ENCODE data around the gene CNKSR3.
A peak's percentile ranks its signal among the peaks of the same experiment; 100 is the strongest.

Gene CNKSR3

DNA sequence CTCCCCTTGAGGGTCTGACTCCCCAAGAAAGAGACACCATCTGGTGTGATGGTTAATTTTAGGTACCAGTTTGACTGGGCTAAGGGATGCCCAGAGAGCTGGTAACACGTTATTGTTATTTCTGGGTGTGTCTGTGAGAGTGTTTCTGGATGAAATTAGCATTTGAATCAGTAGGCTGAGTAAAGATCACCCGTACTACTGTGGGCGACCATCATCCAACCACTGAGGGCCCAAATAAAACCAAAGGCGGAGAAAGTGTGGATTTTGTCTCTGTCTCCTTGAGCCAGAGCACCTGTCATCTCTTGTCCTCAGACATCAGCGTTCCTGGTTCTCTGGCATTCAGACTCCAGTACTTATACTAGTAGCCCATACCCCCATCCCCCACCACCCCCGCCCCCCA lies 7.9 kb upstream of the CNKSR3 start:
- TF ChIP-seq, protein P1, sequence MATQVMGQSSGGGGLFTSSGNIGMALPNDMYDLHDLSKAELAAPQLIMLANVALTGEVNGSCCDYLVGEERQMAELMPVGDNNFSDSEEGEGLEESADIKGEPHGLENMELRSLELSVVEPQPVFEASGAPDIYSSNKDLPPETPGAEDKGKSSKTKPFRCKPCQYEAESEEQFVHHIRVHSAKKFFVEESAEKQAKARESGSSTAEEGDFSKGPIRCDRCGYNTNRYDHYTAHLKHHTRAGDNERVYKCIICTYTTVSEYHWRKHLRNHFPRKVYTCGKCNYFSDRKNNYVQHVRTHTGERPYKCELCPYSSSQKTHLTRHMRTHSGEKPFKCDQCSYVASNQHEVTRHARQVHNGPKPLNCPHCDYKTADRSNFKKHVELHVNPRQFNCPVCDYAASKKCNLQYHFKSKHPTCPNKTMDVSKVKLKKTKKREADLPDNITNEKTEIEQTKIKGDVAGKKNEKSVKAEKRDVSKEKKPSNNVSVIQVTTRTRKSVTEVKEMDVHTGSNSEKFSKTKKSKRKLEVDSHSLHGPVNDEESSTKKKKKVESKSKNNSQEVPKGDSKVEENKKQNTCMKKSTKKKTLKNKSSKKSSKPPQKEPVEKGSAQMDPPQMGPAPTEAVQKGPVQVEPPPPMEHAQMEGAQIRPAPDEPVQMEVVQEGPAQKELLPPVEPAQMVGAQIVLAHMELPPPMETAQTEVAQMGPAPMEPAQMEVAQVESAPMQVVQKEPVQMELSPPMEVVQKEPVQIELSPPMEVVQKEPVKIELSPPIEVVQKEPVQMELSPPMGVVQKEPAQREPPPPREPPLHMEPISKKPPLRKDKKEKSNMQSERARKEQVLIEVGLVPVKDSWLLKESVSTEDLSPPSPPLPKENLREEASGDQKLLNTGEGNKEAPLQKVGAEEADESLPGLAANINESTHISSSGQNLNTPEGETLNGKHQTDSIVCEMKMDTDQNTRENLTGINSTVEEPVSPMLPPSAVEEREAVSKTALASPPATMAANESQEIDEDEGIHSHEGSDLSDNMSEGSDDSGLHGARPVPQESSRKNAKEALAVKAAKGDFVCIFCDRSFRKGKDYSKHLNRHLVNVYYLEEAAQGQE (IDR thresholded peaks at IDR 0.05; ENCODE audit: insufficient read depth in 1 of 2, low read depth in 2 of 2, low read length in 2 of 2): no peak
- TF ChIP-seq SIN3A (IDR thresholded peaks at IDR 0.05; ENCODE audit: borderline replicate concordance, insufficient read depth, low read length): no peak
- no peak for TF ChIP-seq FOXP2 (optimal IDR thresholded peaks at IDR 0.05; ENCODE audit: borderline replicate concordance, extremely low read depth, extremely low read length, insufficient read depth)
- no peak for TF ChIP-seq POLR2AphosphoS5 (IDR thresholded peaks at IDR 0.05; ENCODE audit: low read depth, low read length)
- TF ChIP-seq TAF1 (IDR thresholded peaks at IDR 0.05; ENCODE audit: borderline replicate concordance, insufficient read depth, low read length): no peak

DNA sequence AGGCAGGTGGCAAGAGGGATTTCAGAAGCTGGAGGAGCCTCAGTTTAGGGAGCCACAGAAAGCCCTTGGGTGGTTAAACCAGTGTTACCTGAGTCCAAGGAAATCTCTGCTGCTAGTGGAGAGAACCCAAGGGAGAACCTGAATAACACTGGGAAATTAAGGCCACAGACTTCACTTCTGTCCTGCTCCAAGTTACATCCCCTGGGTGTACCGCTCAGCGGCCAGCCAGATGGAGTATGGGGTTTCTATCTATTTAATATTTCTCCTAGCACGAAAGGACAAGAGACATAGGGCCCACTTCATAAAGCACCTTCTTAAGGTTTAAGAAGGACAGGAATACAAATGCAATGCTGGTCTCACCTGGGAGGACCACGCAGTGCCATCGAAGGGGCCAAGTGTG lies 5.8 kb upstream of the CNKSR3 start:
- no peak for TF ChIP-seq FOXP2 (optimal IDR thresholded peaks at IDR 0.05; ENCODE audit: borderline replicate concordance, extremely low read depth, extremely low read length, insufficient read depth)
- TF ChIP-seq TAF1 (IDR thresholded peaks at IDR 0.05; ENCODE audit: borderline replicate concordance, insufficient read depth, low read length): no peak
- TF ChIP-seq, protein P1 (IDR thresholded peaks at IDR 0.05; ENCODE audit: insufficient read depth in 1 of 2, low read depth in 2 of 2, low read length in 2 of 2): no peak
- TF ChIP-seq SIN3A (IDR thresholded peaks at IDR 0.05; ENCODE audit: borderline replicate concordance, insufficient read depth, low read length): no peak
- TF ChIP-seq POLR2AphosphoS5 (IDR thresholded peaks at IDR 0.05; ENCODE audit: low read depth, low read length): no peak

DNA sequence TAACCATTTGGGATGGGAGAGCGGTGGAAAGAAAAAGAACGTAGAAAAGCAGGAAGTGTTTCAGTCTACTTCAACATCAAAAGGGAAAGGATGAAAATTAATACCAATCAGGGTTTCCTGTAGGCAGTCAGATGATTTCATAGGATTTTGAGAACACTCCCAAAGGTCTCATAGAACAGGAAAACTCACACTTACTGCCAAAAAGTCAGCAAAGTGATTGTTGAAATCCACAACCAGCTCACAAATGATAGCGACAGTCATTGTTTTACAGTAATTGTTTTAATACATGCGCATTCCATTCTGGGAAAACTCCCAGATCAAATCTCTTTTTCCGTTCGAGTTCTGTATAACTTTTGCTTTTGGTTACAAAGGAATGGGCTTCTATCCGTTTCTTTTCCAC lies 5.3 kb upstream of the CNKSR3 start:
- TF ChIP-seq SIN3A (IDR thresholded peaks at IDR 0.05; ENCODE audit: borderline replicate concordance, insufficient read depth, low read length) (0 out of 2 replicates have a peak, but pooled peaks have one; percentile 17), POLR2AphosphoS5 (IDR thresholded peaks at IDR 0.05; ENCODE audit: low read depth, low read length) (no peak)

DNA sequence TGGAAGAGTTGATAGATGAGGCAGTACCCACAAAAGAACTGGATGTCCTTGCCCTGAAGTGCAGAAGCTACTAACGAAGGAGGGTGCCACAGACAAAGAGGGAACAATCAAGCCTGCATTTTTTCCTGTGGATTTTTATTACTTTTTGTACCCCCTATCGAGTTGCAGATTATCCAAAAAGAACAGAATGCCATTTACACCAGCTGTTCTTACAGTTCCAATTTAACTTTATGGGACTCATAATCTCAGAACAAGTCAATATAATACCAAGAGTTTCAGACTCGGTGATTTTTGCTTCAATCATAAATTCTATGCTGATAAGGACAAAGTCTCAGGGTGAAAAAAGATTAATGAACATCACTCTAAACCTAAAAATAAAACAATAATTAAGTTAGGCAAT lies 4.0 kb upstream of the CNKSR3 start:
- TF ChIP-seq SIN3A (IDR thresholded peaks at IDR 0.05; ENCODE audit: borderline replicate concordance, insufficient read depth, low read length): no peak
- TF ChIP-seq TAF1 (IDR thresholded peaks at IDR 0.05; ENCODE audit: borderline replicate concordance, insufficient read depth, low read length): no peak
- TF ChIP-seq POLR2AphosphoS5 (IDR thresholded peaks at IDR 0.05; ENCODE audit: low read depth, low read length): no peak
- TF ChIP-seq, protein P1 (IDR thresholded peaks at IDR 0.05; ENCODE audit: insufficient read depth in 1 of 2, low read depth in 2 of 2, low read length in 2 of 2): no peak
- no peak for TF ChIP-seq FOXP2 (optimal IDR thresholded peaks at IDR 0.05; ENCODE audit: borderline replicate concordance, extremely low read depth, extremely low read length, insufficient read depth)

DNA sequence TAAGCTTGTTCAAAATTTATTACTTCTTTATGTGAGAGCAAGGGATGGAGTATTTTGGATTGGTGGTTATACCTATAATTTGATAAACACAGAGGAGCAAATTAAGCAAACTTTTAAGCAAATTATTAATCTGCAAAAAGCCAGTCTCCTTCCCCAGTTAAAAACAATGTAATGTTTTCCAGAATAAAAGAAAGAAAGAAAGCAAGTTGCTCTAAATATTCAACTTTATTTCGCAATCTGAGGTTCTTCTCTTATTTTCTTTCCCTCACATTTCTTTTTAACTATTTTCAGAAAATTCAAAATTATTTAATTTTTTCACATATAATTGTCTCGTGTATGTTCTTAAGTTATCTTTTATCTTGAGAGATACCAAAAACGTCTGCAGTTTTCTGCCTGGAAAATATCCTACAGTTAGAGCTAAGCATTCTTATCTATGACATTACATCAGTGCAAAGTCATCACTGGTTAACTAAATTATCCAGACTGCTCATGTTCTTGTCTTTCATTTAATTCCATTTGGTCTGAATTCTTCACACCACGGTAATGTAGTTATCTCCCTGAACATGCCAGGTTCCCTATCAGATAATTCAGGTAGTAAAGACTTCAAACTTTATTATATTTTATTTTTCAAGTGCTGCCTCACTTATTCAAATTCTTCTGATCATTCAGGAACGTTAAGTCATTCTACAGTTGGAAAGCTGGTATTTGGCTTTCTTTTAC lies 3.3 kb upstream of the CNKSR3 start:
- TF ChIP-seq, protein P1 (IDR thresholded peaks at IDR 0.05; ENCODE audit: insufficient read depth in 1 of 2, low read depth in 2 of 2, low read length in 2 of 2): no peak
- TF ChIP-seq TAF1 (IDR thresholded peaks at IDR 0.05; ENCODE audit: borderline replicate concordance, insufficient read depth, low read length): no peak
- no peak for TF ChIP-seq FOXP2 (optimal IDR thresholded peaks at IDR 0.05; ENCODE audit: borderline replicate concordance, extremely low read depth, extremely low read length, insufficient read depth)
- no peak for TF ChIP-seq SIN3A (IDR thresholded peaks at IDR 0.05; ENCODE audit: borderline replicate concordance, insufficient read depth, low read length)
- TF ChIP-seq POLR2AphosphoS5 (IDR thresholded peaks at IDR 0.05; ENCODE audit: low read depth, low read length): no peak

All from PFSK-1 (cell line).